NCI-H1436 treated with DMSO at 0.1 percent for 48 hours (cell line): ENCODE results near the gene MAPRE3.

Source experiments
- DNase-seq: peaks from one replicate; lab custom pipeline; 2025; lab: John Stamatoyannopoulos, UW

The MAPRE3 gene

GRCh38 chr2:26950246-26950645 lies 20.2 kb upstream of the MAPRE3 start:
- no peak for DNase-seq

- no peak for DNase-seq
Observed at GRCh38 chr2:26951236-26951635, 19.2 kb upstream of the MAPRE3 start.

GRCh38 chr2:26952374-26952773 lies 18.1 kb upstream of the MAPRE3 start:
- no peak for DNase-seq

GRCh38 chr2:26954135-26954534 lies 16.3 kb upstream of the MAPRE3 start:
- no peak for DNase-seq

- DNase-seq, result no peak
Observed at GRCh38 chr2:26957041-26957440, 13.4 kb upstream of the MAPRE3 start.

GRCh38 chr2:26957534-26957933 lies 12.9 kb upstream of the MAPRE3 start:
- no peak for DNase-seq

- DNase-seq, result no peak
Observed at GRCh38 chr2:26959331-26959730, 11.1 kb upstream of the MAPRE3 start.

- no peak for DNase-seq
Observed at GRCh38 chr2:26964446-26965130, 5.8 kb upstream of the MAPRE3 start.

GRCh38 chr2:26968001-26968400 lies 2.4 kb upstream of the MAPRE3 start:
- DNase-seq, result no peak

GRCh38 chr2:26969077-26969844 lies 1.2 kb upstream of the MAPRE3 start:
- no peak for DNase-seq

GRCh38 chr2:26970928-26971627 lies 641 bp downstream of the MAPRE3 start:
- DNase-seq, result no peak

GRCh38 chr2:26971911-26972786 lies 1.7 kb downstream of the MAPRE3 start:
- no peak for DNase-seq

- DNase-seq, result no peak
Observed at GRCh38 chr2:26974352-26974751, 3.9 kb downstream of the MAPRE3 start.

- DNase-seq, result no peak
Observed at GRCh38 chr2:26975102-26975501, 4.7 kb downstream of the MAPRE3 start.

GRCh38 chr2:26975656-26976055 lies 5.2 kb downstream of the MAPRE3 start:
- no peak for DNase-seq

GRCh38 chr2:26976237-26976636 lies 5.8 kb downstream of the MAPRE3 start:
- DNase-seq, result no peak

GRCh38 chr2:26977012-26977411 lies 6.6 kb downstream of the MAPRE3 start:
- no peak for DNase-seq

- DNase-seq, result no peak
Observed at GRCh38 chr2:26978061-26978596, 7.7 kb downstream of the MAPRE3 start.

- no peak for DNase-seq
Observed at GRCh38 chr2:26979741-26980140, 9.3 kb downstream of the MAPRE3 start.

GRCh38 chr2:26980971-26981370 lies 10.5 kb downstream of the MAPRE3 start:
- no peak for DNase-seq

GRCh38 chr2:26982102-26982742 lies 11.8 kb downstream of the MAPRE3 start:
- peak; percentile 48 for DNase-seq
